HG03103 (cell line): ENCODE data around the gene CFAP299.
"Not testable (repeated sequence)": the region's sequence is repeated elsewhere in the genome, so short reads cannot be mapped to it uniquely, and the experiment has no call there.

Source experiments
- ATAC-seq: cut with Tn5 transposase; IDR thresholded peaks from one replicate; pipeline ENCODE4 v1.9.1; 2021; ENCODE audit warnings: low read depth; ENCODE audit not compliant: unreplicated experiment

Gene CFAP299

DNA sequence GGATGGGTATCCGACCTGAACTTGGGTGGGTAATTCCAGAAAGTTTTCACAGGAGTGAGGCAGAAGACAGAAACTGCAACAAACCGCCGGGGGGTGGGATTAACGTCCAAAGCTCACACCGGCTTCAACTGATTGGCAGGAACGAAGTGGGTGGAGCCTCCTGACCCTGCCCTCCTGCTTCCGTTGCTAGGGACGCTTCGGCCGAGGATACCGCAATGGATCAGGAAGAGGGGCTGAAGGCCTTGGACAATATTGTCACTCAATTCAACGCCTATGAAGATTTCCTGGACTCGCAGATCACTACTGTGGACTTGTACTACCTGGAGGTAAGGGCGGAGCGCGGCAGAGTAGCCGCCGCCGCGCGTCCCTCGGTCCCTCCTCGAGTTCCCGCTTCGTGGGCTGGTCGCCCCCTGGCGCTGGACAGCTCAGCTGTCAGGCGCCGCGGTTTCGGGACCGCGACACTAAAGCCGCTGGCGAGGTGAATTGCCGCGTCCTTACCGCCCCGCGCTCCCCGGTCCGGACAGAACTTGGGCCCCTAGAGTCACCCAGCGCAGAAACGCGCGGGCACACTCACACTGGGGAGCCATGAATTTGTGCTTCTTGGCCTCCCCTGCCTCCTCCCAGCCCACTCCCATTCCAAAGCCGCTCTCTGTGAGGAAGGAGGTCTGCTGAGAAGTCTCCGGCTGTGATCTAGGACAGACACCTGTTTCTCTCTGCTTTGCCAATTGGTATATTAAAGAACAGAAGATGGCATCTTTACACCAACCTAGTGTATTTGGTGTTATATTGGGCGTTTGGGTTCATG is at the start of gene CFAP299:
Gene CFAP299 (plus strand): TSS at position 177 of the 805 bp plus-strand sequence.
- ATAC-seq, result peak; percentile 98

DNA sequence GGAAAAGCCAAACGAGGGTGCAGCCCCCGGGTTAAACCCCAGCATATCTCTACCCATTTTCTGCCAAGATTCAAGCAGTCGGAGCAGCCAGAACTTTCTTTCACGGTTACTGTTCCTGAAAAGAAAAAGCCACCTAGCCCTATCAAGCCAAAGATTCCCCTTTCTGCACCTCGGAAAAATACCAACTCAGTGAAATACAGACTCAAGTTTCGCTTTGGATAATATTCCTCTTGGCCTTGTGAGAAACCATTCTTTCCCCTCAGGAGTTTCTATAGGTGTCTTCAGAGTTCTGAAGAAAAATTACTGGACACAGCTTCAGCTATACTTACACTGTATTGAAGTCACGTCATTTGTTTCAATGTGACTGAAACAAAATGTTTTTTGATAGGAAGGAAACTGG is 49.1 kb upstream of the CFAP299 start:
- no peak for ATAC-seq

DNA sequence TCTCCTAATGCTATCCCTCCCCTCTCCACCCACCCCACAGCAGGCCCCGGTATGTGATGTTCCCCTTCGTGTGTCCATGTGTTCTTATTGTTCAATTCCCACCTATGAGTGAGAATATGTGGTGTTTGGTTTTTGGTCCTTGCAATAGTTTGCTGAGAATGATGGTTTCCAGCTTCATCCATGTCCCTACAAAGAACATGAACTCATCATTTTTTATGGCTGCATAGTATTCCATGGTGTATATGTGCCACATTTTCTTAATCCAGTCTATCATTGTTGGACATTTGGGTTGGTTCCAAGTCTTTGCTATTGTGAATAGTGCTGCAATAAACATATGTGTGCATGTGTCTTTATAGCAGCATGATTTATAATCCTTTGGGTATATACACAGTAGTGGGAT is 44.9 kb upstream of the CFAP299 start:
- not testable (repeated sequence) for ATAC-seq

DNA sequence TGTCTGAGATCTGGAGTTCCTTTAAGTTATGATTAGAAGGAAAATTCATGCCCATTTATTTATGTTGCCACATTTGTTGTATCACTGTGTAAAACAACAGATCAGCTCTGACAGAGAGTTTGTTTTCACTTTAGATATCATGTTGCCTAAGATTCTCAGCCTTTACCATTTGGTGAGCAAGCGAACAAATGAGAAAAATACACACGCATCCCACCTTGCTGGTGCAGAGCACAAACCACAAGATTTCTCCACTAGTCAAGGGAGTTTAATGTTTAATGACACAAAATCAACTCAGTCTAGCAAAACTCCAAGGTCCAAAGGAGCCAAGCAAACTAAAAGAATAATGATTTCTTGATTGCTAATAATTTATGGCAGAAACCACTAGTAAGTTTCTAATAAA is 41.3 kb upstream of the CFAP299 start:
- ATAC-seq, result no peak

DNA sequence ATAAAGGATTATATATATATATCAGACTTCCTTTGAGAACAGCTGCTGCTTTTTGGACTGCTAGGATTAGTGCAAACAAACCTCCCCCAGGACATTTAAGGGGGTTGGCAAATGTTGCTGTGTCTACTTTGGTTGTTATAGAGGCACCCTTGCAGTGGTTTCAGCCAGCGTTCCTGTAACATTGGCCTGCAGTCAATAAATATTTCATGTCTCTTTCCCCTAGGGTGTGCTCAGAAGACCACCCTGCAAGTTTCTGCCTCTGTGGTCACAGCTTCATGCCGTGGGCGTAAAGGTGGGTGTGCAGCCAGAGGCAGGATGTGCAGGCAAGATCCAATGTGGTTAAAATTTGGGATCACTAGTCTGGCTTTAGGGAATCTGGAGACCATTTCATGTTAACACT is 40.2 kb upstream of the CFAP299 start:
- ATAC-seq, result no peak

DNA sequence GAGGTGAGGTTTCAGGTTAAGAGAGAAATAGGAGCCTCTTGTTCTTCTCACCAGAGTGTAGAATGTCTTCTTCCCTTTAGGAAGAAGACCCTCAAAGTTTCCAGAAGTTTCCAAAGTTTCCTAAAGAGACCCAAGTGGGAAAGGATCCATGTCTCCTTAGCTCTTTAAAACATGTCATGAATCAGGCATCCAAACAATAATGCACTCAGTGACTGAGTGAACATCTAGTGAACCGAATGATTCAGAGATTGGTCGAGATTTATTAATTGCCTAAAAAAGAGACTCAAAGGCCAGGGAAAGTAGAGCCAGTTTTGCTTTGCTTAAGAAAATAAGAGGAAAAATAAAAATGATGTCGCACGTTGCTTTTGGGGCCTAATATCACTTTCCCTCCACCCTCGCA is 39.7 kb upstream of the CFAP299 start:
- no peak for ATAC-seq

DNA sequence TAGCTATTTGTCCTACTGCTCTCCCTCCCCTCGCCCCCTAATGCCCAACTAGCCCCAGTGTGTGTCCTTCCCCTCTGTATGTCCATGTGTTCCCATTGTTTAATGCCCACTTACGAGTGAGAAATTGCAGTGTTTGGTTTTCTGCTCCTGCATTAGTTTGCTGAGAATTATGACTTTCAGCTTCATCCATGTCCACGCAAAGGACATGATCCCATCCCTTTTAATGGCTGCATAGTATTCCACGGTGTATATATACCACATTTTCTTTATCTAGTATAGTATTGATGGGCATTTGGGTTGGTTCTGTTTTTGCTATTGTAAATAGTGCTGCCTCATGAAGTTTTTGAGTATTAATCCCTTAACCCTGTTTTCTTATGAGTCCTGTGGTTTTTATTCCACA is 33.6 kb upstream of the CFAP299 start:
- no peak for ATAC-seq

DNA sequence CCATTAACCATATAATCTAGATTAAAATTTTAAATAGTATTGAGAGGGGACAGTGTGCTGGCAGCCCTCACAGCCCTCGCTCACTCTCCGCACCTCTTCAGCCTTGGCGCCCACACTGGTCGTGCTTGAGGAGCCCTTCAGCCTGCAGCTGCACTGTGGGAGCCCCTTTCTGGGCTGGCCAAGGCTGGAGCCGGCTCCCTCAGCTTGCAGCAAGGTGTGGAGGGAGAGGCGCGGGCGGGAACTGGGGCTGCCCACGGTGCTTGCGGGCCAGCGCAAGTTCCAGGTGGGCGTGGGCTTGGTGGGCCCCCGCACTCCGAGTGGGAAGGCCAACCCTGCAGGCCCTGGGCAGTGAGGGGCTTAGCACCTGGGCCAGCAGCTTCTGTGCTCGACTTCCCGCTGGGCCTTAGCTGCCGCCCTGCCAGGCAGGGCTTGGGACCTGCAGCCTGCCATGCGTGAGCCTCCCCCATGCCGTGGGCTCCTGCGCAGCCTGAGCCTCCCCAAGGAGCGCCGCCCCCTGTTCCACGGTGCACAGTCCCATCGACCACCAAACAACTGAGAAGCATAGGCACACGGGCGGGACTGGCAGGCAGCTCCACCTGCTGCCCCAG is 32.8 kb upstream of the CFAP299 start:
- no peak for ATAC-seq

DNA sequence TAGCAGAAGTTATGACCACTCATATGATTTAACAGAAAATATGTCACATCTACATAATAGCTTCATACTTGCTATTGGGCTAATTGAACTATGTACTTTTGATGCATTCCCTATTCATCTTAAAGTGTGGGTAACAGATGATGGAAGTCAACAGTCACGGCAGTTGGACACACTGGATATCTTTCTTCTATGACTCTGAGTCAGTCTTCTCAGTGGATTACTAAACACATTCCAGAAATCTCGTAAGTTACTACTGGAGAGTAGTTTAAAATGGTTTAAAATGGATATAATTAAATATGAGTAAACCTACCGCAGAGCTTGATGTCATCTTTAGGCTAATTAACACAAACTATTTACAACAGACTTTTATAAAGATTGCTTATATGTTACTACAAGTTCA is 30.1 kb upstream of the CFAP299 start:
- no peak for ATAC-seq

DNA sequence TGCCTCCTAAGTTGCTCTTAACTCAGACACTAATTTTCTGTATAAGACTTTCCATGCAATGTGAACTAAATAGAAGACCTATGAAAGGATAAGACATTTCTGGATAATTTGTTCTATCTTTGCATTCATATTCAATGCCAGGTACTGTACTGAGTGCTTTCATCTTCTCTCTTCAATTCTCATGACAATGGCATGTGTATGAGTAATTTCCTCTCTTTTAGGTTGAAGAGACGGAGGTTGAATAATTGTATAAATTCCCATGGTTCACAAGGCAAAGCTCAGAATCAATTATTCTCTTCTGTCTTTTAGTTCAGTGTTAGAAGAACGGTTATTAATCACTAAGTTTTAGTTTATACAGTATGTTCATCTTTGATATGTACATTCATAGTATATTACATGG is 29.3 kb upstream of the CFAP299 start:
- no peak for ATAC-seq

DNA sequence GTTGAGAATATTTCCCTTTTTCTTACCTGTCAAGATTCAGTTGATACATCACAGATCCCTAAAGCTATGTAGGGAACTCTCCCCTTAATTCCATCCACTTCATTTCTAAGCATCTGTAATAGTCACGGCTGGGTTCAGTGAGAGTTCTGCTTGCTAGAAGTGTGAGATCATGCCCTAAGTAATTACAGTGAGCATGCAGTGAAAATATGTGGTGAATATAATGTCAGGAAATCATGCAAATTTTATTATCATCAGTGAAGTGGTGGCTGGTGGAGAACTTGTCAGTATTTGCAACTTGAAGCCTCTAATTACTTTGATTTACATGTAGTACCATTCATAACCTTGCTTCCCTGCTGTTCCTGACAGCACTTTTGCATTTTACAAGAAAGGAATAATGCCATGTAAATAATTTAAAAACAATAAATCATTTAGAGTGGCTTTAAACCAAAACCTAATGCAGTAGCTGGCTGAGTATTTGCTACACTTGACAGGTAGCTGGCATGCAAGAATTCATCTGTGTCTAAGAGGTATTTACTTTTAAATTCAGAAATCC is 28.3 kb upstream of the CFAP299 start:
- ATAC-seq, result no peak

DNA sequence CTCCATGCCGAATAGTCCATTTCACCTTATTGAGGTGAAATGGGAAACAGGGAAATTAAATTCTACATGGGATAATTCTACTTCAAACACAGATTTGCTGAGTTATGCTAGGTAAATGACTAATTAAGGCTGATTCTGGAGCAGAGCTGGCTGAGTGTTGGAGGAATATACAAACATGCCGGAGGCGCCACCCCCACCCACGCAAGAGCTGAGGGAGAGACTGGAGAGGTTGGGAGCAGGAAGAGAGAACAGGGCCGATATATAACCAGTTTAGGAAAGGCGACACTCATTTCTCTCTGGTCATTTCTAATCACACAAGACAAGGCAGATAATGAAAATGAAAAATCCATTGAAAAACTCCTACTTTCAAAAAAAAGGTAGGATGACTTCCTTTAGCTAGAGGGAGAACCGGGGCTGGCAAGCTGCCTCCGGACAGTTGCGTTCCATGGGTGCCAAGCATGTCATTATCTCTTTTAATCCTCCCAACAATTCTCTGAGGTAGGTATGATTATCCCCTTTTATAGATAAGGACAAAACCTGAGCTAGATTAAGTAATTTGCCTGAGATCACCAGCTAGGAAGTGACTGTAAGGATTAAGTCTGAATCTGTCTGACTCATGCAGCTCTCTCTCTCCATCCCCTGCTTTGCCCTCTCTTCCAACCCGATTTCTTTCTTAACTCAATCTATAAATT is 27.6 kb upstream of the CFAP299 start:
- no peak for ATAC-seq

DNA sequence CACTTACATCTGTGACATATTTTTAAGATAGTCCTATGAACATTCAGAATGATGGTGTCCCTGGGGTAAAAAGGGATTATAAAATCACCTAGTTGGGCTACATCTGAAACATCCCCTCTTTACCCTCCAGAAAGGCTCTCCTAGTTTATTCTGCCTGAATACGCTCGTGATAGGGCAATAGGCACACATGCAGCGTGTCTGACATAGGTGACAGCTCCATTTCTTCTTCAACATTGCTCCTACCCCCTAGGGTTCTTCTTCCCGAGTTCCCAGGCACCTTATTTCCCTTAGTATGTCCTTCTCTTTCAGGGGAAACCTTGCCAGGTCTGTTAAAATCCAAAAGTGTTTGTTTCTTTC is 27.1 kb upstream of the CFAP299 start:
- no peak for ATAC-seq

DNA sequence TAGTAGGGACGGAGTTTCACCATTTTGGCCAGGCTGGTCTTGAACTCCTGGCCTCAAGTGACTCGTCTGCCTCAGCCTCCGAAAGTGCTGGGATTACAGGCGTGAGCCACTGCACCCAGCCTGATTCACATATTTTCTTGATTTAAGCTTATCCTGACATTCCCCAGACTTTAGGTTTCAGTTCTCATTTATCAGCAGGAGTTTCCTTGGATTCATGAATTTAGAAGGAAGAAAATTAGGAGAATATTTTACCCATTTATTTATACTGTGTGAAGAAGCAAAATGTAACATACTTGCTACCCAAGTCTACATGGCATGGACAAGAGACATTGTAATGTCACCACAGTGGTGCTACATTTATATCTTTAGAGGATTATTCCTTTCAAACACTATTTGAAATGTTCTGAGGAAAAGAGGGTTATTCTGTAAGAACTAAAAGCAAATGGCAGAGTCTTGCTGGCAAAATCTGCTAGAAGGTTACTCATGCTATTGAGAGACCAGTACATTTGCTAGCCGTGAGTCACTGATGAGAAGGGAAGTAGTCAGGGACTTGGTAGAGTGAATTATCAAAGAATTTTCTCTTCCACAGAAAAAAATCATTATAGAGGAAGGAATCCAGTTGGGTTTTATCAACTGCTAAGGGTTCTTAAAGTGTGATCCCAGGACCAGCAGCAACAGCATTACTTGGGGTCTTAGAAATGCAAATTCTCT is 26.1 kb upstream of the CFAP299 start:
- no peak for ATAC-seq

DNA sequence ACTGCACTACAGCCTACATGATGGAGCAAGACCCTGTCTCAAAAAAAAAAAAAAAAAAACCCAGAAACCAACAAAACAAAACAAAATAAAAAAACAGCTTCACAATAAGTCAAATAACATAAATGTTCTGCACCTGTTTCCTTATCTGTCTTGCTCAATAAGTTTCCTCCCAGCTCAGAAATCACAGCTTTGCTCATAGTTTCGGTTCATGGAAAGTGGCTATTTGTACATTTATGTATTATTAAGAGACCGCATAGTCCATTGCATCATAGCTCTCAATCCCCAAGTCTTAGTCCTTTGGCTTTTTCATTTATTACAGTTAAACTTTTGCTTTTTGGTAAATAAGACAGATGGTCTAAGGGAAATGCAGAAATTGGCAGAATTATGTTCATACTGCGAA is 24.4 kb upstream of the CFAP299 start:
- ATAC-seq, result no peak

DNA sequence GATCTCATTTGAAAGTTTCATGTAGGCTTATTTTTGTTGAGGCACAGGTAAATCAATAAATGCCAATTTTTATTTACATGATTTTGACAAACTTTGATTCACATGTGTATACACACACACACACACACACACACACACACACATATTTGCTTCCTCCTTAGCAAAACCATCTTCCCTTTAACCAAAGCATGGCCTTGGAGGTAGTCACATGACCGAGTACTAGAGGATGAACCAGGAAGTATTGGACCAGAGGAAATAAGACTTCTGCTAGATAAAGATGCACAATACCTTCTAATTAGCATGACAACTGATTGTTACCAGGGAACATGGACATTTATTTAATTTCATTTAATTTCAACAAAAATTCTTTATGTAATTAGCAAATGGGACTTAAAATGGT is 23.4 kb upstream of the CFAP299 start:
- ATAC-seq, result no peak

DNA sequence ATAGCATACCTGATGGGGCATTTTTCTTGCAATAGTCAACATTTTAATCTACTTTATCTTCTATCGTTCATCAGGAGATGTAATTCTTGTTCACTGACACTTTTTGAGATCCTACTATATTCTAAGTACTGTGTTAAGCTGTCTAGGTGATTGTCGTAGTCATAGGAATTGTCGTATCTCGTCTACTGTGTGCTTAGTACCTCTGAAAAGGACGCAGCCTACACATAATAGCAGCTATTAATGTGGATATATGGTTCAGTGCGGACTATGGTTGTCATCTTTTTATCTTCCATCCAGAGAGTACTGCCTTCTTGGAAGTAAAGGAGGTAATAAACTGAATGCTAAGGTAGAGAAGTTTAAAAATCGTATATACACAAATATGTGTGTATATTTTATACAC is 21.9 kb upstream of the CFAP299 start:
- no peak for ATAC-seq

DNA sequence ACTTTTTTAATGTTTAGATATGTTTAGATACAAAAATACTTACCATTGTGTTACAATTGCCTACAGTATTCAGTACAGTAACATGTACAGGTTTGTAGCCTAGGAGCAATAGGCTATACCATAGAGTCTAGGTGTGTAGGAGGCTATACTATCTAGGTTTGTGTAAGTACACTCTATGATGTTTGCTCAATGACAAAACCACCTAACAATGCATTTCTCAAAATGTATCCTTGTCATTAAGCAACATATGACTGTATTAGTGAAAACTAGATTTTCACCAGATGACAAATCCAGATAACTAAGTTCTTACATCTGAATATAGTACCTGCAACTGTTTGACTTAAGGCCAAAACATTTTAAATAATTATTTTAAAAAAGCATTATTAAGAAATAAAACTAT is 19.7 kb upstream of the CFAP299 start:
- not testable (repeated sequence) for ATAC-seq

DNA sequence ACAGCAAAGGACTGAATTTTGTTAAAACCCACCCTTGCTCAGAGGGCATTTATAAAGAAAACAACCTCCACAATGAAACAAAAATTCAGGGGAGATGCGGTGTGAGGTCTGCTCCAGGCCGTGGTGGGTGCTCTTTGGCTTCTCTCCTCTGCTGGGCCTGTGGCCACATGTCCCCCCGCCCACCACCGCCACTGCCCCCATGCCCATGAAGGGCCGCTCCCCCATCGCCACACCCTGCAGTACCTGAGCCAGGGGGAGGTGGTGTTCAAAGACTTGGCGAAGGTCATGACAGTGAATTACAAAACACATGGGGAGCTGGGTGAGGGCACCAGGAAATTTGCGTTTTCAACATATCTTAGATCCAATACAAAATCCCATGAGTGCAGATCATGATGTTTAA is 14.2 kb upstream of the CFAP299 start:
- ATAC-seq, result no peak

DNA sequence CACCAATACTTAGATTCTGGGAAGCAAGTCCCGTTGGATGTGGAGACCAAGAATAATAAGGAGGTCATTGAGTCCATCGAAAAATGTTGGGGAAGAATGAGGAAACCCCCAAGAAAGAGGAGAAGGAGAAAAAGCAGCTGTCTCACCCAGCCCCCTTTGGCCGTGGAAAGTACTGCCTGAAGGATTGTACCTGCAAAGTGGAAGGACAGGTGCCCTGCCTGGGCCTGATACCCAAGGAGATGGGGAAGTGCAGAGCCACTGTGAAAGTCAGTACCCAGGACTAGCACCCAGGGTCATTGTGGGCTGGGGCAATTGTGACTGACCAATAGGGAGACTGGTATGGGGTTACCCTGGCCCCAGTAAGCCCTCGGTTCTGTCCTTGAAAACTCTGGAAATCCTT is 13.8 kb upstream of the CFAP299 start:
- ATAC-seq, result no peak

DNA sequence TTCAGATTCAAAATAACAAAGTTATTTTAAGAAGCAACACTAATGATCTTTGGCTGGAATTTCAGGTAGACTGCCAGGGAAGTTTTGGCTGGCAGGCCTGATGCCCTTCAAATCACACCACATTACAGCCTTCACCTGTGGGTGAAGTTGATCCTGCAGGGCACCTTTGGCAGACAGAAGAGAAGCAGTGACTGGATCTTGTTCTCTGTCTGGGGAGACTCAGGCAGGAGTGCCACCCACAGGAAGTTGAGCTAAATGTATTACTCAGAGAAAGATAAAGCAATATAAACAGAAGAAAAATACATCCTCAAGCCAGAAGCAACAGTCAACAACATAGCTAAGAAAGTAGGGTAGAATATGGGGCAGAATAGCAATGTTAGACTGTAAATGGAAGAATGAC is 12.8 kb upstream of the CFAP299 start:
- no peak for ATAC-seq
